K562 (cell line): ENCODE measurements around the gene ARID3B. TPM values are rescaled to one million over a fixed set of nuclear protein-coding genes. Genes with fewer than 3 reads are reported as not detected.
A peak's percentile ranks its signal among the peaks of the same experiment; 100 is the strongest.

Source experiments
- ATF4 ChIP-seq: fragments of 450-650 bp; formaldehyde crosslinking; IDR thresholded peaks from 2 replicates; pipeline ENCODE4 v1.4.0; 2022; ENCODE audit warnings: mild to moderate bottlenecking, moderate library complexity
- CBX1 ChIP-seq: sonication (generic); IDR thresholded peaks from 2 replicates; pipeline ENCODE4 v1.6.1; 2016; ENCODE audit warnings: antibody characterized with exemption, low read depth, mild to moderate bottlenecking
- CXXC5 ChIP-seq: fragments of 250-450 bp; sonication (Bioruptor Pico); IDR thresholded peaks from 2 replicates; pipeline ENCODE4 v1.8.0; 2022; ENCODE audit warnings: inconsistent platforms, mild to moderate bottlenecking, moderate library complexity
- E2F6 ChIP-seq, 2 experiments: IDR thresholded peaks; 2 replicates each; pipeline ENCODE4 v1.6.1; 2011; ENCODE audit warnings: borderline replicate concordance in 1 of 2, control low read depth in 1 of 2, low read depth in 1 of 2, low read length in 1 of 2, mild to moderate bottlenecking in 1 of 2, mixed read lengths in 1 of 2, moderate library complexity in 1 of 2; ENCODE audit not compliant: insufficient read depth in 1 of 2, insufficient read length in 1 of 2, poor library complexity in 1 of 2, severe bottlenecking in 1 of 2; ENCODE audit errors: extremely low read depth in 1 of 2
- ELF2 ChIP-seq: fragments of 250-450 bp; sonication (Bioruptor Pico); IDR thresholded peaks from 2 replicates; pipeline ENCODE4 v1.5.0; 2021; ENCODE audit warnings: mild to moderate bottlenecking
- ETV1 ChIP-seq: fragments of 450-650 bp; conservative IDR thresholded peaks from 2 replicates; pipeline ENCODE4 v1.6.1; 2016; ENCODE audit warnings: missing genetic modification characterization, control low read depth, low read depth, missing compliant biosample characterization
- FOSL1 ChIP-seq: fragments of 200-800 bp; sonication (Bioruptor generic); conservative IDR thresholded peaks from 2 replicates; pipeline ENCODE4 v1.6.1; 2016; ENCODE audit warnings: missing genetic modification characterization, missing compliant biosample characterization
- HDAC1 ChIP-seq, 2 experiments: fragments of 450-650 bp; IDR thresholded peaks; 2 replicates each; pipeline ENCODE4 v1.6.1; 2016 to 2017; ENCODE audit warnings: inconsistent platforms in 1 of 2, mild to moderate bottlenecking in 1 of 2, moderate library complexity in 1 of 2
- HMG20B ChIP-seq: fragments of 250-450 bp; sonication (Bioruptor Pico); IDR thresholded peaks from 2 replicates; pipeline ENCODE4 v1.5.0; 2021; ENCODE audit warnings: mild to moderate bottlenecking
- JUND ChIP-seq, 2 experiments: IDR thresholded peaks; 2 replicates in 1 of 2; 3 replicates in 1 of 2; pipeline ENCODE4 v1.6.1; 2011; ENCODE audit warnings: borderline replicate concordance in 2 of 2, low read depth in 2 of 2, low read length in 2 of 2, improper control_type of control experiment in 1 of 2, missing biosample characterization in 1 of 2, missing genetic modification characterization in 1 of 2, missing genetic modification reagents in 1 of 2
- MNT ChIP-seq, 2 experiments: fragments of 450-650 bp; conservative IDR thresholded peaks; 2 replicates each; pipeline ENCODE4 v1.6.1; 2017; ENCODE audit warnings: mild to moderate bottlenecking in 2 of 2, moderate library complexity in 2 of 2
- NFXL1 ChIP-seq: fragments of 450-650 bp; formaldehyde crosslinking; IDR thresholded peaks from 2 replicates; pipeline ENCODE4 v1.4.0; 2021; ENCODE audit warnings: mild to moderate bottlenecking
- POLR2AphosphoS2 ChIP-seq: IDR thresholded peaks from 2 replicates; pipeline ENCODE4 v1.6.1; 2012; ENCODE audit warnings: low read length, improper control_type of control experiment
- SMAD3 ChIP-seq: fragments of 450-650 bp; formaldehyde crosslinking; conservative IDR thresholded peaks from 2 replicates; pipeline ENCODE4 v1.4.0; 2020; ENCODE audit warnings: mild to moderate bottlenecking
- SMARCA4 ChIP-seq: fragments of 450-650 bp; IDR thresholded peaks from 2 replicates; pipeline ENCODE4 v1.6.1; 2016
- SPI1 ChIP-seq: IDR thresholded peaks from 2 replicates; pipeline ENCODE4 v1.6.1; 2011; ENCODE audit warnings: low read depth, low read length, control low read depth, borderline replicate concordance
- TBP ChIP-seq: optimal IDR thresholded peaks from 2 replicates; pipeline ENCODE3; 2011; ENCODE audit warnings: low read depth, low read length, improper control_type of control experiment
- TFAM ChIP-seq: fragments of 250-450 bp; sonication (Bioruptor Pico); conservative IDR thresholded peaks from 2 replicates; pipeline ENCODE4 v1.5.0; 2021; ENCODE audit warnings: mild to moderate bottlenecking, moderate library complexity
- XRCC4 ChIP-seq: IDR thresholded peaks from one replicate; pipeline ENCODE4 v1.6.1; 2011; ENCODE audit not compliant: insufficient read depth, insufficient read length; ENCODE audit errors: extremely low read depth
- ZNF165 ChIP-seq: fragments of 250-450 bp; sonication (Bioruptor Pico); IDR thresholded peaks from 2 replicates; pipeline ENCODE4 v1.4.0; 2020; ENCODE audit warnings: borderline replicate concordance
- ZNF77 ChIP-seq: fragments of 250-450 bp; sonication (Bioruptor Pico); IDR thresholded peaks from 2 replicates; pipeline ENCODE4 v1.5.0; 2020
- polyA plus RNA-seq, 8 experiments: library from polyadenylated mRNA; depleted of rRNA in 4 of 8; stranded (reverse) in 5 of 8; unstranded in 3 of 8; fragments of >200 nt; fragmentation: Nextera tagmentation in 2 of 8; fragmentation: Illumina TruSeq in 1 of 8; extraction: Ambion mirVana in 2 of 8; extraction: Trizol in 1 of 8; gene quantifications; 2 replicates each; pipeline versions ENCODE4 v1.2.1 to v1.2.3, GENCODE V29; 2011 to 2014; ENCODE audit warnings: inconsistent platforms in 1 of 8, missing spikeins in 1 of 8
- total RNA-seq, 7 experiments: library from RNA; depleted of rRNA in 6 of 7; stranded (reverse); fragments of >200 nt in 6 of 7; fragmentation: Illumina TruSeq in 2 of 7; extraction: Trizol in 2 of 7; gene quantifications; 2 replicates each; pipeline versions ENCODE4 v1.2.1 to v1.2.3, GENCODE V29; 2011 to 2021; ENCODE audit warnings: low replicate concordance in 1 of 7

ARID3B gene
- total and polyA plus RNA-seq, 9 of the 15 experiments (the other 6 are each of a cell fraction or from before 2014, with no cell fraction given) = 0.32 to 15.1 (median 7.1) TPM

- TF ChIP-seq JUND (IDR thresholded peaks at IDR 0.05; ENCODE audit: borderline replicate concordance, low read depth, low read length) (no peak), JUND (tag; IDR thresholded peaks at IDR 0.05; ENCODE audit: borderline replicate concordance, low read depth, low read length) (no peak), E2F6 (IDR thresholded peaks at IDR 0.05; ENCODE audit: borderline replicate concordance in 1 of 2, extremely low read depth in 1 of 2, insufficient read depth in 1 of 2, insufficient read length in 1 of 2, low read depth in 1 of 2, low read length in 1 of 2, poor library complexity in 1 of 2, severe bottlenecking in 1 of 2) (peak in 1 of 2 experiments; percentile 49), TBP (no peak), SMARCA4 (0 out of 2 replicates have a peak, but pooled peaks have one; percentile 13), HMG20B (no peak), TFAM (no peak), FOSL1 (no peak), POLR2AphosphoS2 (no peak), CBX1 (peak; percentile 84; the same call in 1 of the 2 replicates), NFXL1 (CRISPR knock-in tag) (no peak), SPI1 (no peak), XRCC4 (no peak), MNT (conservative IDR thresholded peaks at IDR 0.05) (peak; percentile 42 to 61; a peak in 2 of 4 replicates), ZNF77 (CRISPR knock-in tag) (no peak), ELF2 (CRISPR knock-in tag) (no peak), SMAD3 (CRISPR knock-in tag) (no peak), ATF4 (CRISPR knock-in tag) (no peak), ETV1 (tag) (peak; percentile 34; the same call in 1 of the 2 replicates), HDAC1 (IDR thresholded peaks at IDR 0.05) (peak in 1 of 2 experiments; percentile 88; a peak in 3 of 4 replicates), ZNF165 (CRISPR knock-in tag) (no peak), CXXC5 (CRISPR knock-in tag) (peak; percentile 51)
These were observed 73.9 kb downstream of the ARID3B start (continued) for GRCh38 chr15:74614744-74615507.
